Uterus (tissue), 4 donors: ENCODE results near the gene SEC14L1. TPM values are rescaled to one million over a fixed set of nuclear protein-coding genes. Genes with fewer than 3 reads are reported as not detected.

Experiments
- small RNA-seq: library from RNA; depleted of rRNA; stranded (forward); fragments of <200 nt; gene quantifications from one replicate; pipeline ENCODE3, GENCODE V24; 2016
- total RNA-seq, 4 donors: library from RNA; depleted of rRNA in 3 of 4; stranded (reverse); fragments of >200 nt in 3 of 4; gene quantifications; one replicate each; pipeline versions ENCODE4 v1.1.0 to v1.2.4, GENCODE V29; 2014 to 2023
- donor health status: DM: yes; HTN: yes; CAD: no.

SEC14L1 gene
- total RNA-seq, 4 donors from 2014 or later = 38.2 to 128 (median 42.6) TPM

Small RNA genes lying within 50 kb of the gene (small RNA-seq; reads per million reads assigned to genes)
- gene RNU4-47P = not detected
